ENCODE measurements around the gene EFNB3.

Gene EFNB3

GRCh38 chr17:7700510-7700909, 4.5 kb upstream of the EFNB3 start:
- no peak for DNase-seq (ENCODE audit: low read depth)

DNA sequence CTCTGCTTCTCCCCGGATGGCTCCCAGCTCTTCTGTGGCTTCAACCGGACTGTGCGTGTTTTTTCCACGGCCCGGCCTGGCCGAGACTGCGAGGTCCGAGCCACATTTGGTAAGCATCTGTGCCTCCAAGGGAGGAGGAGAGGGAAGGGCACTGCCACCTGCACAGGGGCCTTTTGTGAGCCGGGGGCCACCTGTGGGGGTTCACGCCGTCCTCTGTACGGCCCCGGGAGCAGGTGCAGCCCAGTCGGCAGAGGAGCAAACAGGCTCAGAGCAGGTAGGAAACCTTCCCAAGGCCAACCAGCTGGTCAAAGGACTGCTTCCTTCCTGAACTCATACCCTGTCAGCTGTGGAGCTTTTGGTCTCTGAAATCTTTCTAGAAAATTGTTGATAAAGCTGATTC, 3.3 kb upstream of the EFNB3 start:
- DNase-seq (ENCODE audit: low read depth) = no peak

DNA sequence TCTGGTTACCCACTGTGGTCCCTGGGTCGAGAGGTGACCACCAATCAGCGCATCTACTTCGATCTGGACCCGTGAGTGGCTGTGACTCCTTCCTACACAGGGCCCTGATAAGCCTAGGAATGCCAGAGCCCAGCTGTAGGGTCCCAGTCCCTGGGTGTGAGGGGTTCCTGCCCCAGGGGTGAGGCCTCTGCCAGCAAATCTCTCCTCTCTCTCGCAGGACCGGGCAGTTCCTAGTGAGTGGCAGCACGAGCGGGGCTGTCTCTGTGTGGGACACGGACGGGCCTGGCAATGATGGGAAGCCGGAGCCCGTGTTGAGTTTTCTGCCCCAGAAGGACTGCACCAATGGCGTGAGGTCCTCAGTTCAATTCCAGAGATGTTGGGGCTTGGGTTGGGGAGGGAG, 2.2 kb upstream of the EFNB3 start:
- DNase-seq (ENCODE audit: low read depth) = no peak

DNA sequence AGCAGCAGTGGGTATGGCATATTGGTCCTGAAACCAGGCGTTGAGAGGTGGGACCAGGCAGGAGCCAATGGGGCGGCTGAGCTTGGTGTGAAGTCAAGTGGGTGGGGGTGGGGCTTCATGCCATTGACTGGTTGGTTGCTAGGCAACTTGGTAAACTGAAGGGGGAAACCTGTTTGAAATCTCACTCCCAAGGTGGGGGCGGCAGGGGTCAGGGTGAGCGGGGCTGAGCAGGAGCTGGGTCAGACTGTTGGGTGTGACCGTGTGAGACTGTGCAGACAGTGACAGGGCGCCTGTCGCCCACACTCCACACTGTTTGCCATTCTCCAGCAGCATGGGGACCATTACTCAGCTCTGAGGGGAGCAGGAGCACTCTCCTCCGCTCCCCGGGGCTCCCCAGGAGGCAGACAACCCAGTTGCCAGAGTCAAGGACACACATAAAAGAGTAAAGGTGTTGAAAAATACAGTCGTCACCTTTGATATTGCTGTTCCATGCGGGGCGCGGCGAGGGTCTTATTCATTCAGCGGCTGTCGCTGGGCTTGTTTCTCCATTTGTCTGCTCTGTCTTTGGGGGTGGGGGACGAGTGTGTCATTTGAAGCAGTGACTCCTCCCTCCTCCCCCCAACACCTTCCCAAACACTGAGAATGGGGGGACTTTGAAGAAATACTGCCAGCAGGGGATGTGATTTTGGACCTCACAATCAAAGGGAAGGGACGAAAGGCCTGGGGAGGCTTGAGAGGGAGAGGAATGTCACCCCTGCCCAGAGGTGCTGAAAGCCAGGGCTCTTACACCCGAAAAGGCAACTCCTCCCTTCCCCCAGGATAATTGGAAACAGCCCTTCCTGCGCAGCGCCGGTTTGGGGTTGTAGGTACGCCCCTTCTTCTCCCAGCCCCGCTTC, 1.2 kb upstream of the EFNB3 start:
- no peak for DNase-seq (ENCODE audit: low read depth)

- DNase-seq (ENCODE audit: low read depth) = no peak
These were observed 560 bp downstream of the EFNB3 start for GRCh38 chr17:7705269-7706255.

GRCh38 chr17:7706631-7707354, 1.8 kb downstream of the EFNB3 start:
- DNase-seq (ENCODE audit: low read depth) = no peak

DNA sequence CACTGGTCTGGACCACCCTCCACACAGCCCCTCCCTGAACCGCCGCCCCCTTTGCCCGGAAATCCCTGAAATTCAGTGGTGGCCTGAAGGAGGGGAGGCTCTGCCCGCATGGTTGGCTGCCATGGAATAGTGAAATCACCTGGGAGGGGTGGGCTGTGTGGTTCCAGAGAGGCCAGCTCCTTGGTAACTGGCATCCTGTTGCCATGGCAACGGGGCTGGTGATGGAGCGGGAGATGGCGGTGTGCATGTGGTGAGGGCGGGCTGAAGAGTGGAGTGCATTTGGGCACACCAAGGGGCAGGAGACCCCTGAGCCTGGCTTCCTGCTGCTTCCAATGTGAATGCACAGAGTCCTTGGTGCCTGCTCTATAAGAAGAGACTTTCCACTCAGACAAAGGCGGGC, 2.4 kb downstream of the EFNB3 start:
- no peak for DNase-seq (ENCODE audit: low read depth)

DNA sequence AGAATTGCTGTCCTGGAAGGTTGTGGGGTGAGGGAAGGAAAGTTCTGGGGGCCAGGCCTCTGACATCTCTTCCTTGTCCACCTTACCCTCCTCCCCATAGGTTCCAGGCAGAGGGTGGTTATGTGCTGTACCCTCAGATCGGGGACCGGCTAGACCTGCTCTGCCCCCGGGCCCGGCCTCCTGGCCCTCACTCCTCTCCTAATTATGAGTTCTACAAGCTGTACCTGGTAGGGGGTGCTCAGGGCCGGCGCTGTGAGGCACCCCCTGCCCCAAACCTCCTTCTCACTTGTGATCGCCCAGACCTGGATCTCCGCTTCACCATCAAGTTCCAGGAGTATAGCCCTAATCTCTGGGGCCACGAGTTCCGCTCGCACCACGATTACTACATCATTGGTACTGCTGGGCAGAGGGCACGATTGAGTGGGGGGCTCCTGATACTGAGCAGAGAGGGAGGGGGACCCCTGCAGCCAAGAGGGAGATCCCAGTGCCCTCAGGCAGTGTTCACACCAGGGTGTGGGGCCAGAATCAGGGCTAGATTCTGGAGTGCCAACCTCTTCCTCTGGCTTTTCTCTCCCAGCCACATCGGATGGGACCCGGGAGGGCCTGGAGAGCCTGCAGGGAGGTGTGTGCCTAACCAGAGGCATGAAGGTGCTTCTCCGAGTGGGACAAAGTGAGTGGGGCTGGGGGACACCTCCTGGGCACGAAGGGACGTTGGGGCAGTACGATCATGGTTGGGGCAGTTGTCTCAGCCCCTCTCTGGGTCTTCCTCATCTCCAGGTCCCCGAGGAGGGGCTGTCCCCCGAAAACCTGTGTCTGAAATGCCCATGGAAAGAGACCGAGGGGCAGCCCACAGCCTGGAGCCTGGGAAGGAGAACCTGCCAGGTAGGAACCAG, 3.1 kb downstream of the EFNB3 start:
- DNase-seq (ENCODE audit: low read depth) = no peak

GRCh38 chr17:7709031-7709430, 4.0 kb downstream of the EFNB3 start:
- no peak for DNase-seq (ENCODE audit: low read depth)

DNA sequence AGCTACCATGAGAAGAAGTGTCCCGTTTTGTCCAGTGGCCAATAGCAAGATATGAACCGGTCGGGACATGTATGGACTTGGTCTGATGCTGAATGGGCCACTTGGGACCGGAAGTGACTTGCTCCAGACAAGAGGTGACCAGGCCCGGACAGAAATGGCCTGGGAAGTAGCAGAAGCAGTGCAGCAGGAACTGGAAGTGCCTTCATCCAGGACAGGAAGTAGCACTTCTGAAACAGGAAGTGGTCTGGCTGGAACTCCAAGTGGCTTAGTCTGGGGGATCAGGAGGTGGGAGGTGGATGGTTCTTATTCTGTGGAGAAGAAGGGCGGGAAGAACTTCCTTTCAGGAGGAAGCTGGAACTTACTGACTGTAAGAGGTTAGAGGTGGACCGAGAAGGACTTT, 5.3 kb downstream of the EFNB3 start:
- no peak for DNase-seq (ENCODE audit: low read depth)

DNA sequence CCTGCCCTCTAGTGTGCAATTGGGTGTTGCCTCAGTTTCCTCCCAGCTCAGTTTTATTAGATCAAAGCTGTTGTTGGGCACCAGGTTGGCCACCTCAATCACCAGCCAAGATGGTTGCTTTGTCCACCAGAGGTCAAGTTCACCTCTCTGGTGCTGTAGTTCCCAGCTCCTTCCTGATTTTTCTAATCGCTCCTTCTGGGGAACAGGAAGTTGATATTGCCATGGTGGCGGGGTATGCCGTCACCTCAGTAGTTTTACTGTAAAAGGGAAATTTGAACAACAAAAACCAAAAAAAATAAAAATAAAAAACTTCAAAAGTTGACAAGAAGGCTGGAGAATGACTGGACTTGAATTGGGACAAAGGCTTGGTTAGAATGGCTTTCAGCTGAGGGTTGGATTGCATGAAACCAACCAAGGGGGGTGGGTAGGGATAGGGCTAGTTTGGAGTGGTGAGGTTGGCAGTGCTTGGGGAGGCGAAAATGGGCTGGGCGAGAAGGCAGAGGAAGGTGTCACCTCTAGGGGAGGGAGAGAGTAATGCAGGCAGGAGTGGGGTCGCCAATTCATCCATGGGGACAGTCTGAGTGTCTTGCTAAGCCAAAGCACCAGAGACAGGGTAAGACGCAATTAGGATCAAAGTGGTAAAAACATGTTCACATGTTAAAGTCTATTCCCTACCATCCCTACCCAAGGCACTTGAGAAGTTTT, 6.2 kb downstream of the EFNB3 start:
- DNase-seq (ENCODE audit: low read depth) = no peak

- no peak for DNase-seq (ENCODE audit: low read depth)
These were observed 7.2 kb downstream of the EFNB3 start for GRCh38 chr17:7712111-7712771.

DNA sequence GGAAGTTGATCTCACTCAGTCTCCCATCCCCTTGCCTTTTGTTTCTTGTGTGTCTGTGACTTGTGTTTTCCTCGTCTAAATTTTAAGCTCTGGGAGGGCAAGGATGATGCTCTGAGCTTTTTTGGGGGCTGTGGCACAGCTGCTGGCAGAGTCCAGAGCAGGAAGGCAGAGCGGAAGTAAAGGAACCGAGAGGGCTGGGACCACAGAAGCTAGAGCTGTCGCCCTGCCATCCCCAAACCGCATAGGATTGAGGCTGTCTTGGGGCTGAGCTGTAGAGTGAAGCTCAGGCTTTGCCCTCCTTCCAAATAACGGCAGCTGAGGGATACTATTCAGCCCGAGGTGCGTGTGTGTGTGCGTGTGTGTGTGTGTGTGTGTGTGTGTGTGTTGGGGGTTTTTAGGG, 8.8 kb downstream of the EFNB3 start:
- DNase-seq (ENCODE audit: low read depth) = no peak

- no peak for DNase-seq (ENCODE audit: low read depth)
These were observed 10.0 kb downstream of the EFNB3 start for GRCh38 chr17:7714721-7715594.

GRCh38 chr17:7715936-7716886, 11.2 kb downstream of the EFNB3 start:
- no peak for DNase-seq (ENCODE audit: low read depth)

GRCh38 chr17:7716901-7717755, 12.1 kb downstream of the EFNB3 start, which contains the start of gene DNAH2:
Gene DNAH2 (plus strand): TSS chr17:7717744. CDS start chr17:7719735, 1,991 bp downstream.
- DNase-seq (ENCODE audit: low read depth) = peak; percentile 11
